RWPE2 (cell line): ENCODE measurements around the gene FAM78A.

Source experiments
- ATAC-seq: fragments of 200-7000 bp; cut with Tn5 transposase; 3 replicates; pipeline ENCODE4 v1.9.1; 2021; ENCODE audit warnings: low read depth
- DNase-seq: peaks from one replicate; pipeline ENCODE4 v3.0.0-alpha.2; 2020; ENCODE audit warnings: low spot score
- H3K27ac ChIP-seq: fragments of 450-650 bp; 2 replicates; pipeline ENCODE4 v1.5.1; 2017; ENCODE audit warnings: mild to moderate bottlenecking; ENCODE audit not compliant: poor library complexity, severe bottlenecking
- H3K27me3 ChIP-seq: fragments of 250-450 bp; sonication (Bioruptor Pico); 2 replicates; pipeline ENCODE4 v1.5.1; 2021; ENCODE audit warnings: mild to moderate bottlenecking, moderate library complexity; ENCODE audit not compliant: insufficient read depth, poor library complexity, severe bottlenecking
- H3K36me3 ChIP-seq: fragments of 250-450 bp; sonication (Bioruptor Pico); 2 replicates; pipeline ENCODE4 v1.5.1; 2020; ENCODE audit warnings: low read depth, mild to moderate bottlenecking, moderate library complexity
- H3K4me1 ChIP-seq: fragments of 250-450 bp; sonication (Bioruptor Pico); 2 replicates; pipeline ENCODE4 v1.5.1; 2021; ENCODE audit warnings: mild to moderate bottlenecking, moderate library complexity; ENCODE audit not compliant: insufficient read depth, poor library complexity, severe bottlenecking
- H3K4me3 ChIP-seq: fragments of 250-450 bp; sonication (Bioruptor Pico); 2 replicates; pipeline ENCODE4 v1.5.1; 2021; ENCODE audit warnings: mild to moderate bottlenecking, moderate library complexity; ENCODE audit not compliant: severe bottlenecking
- H3K9me3 ChIP-seq: fragments of 250-450 bp; sonication (Bioruptor Pico); 2 replicates; pipeline ENCODE4 v1.5.1; 2021; ENCODE audit warnings: mild to moderate bottlenecking, moderate library complexity; ENCODE audit not compliant: severe bottlenecking
- CTCF ChIP-seq: fragments of 450-650 bp; IDR thresholded peaks from one replicate; pipeline ENCODE4 v1.5.1; 2017; ENCODE audit warnings: mild to moderate bottlenecking, moderate library complexity; ENCODE audit not compliant: poor library complexity, severe bottlenecking

The FAM78A gene

DNA sequence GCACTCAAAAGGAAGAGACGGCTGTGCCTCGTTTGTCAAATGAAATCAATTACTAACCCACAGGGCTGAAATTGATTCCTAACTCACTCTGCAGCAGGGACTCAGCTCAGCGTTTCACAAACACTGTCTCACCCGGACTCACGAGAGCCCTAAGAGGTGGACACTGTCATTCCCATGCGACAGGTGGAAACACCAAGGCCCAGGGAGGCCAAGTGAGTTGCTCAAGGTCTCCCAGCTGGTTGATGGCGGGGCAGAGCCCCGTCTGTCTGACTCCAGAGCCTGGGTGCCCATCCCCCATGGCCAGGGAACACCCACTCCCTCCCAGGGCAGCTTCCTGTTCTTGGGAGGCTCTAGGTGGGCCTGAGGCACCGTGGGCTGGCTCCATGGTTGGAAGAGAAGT, 11.9 kb upstream of the FAM78A start:
- ATAC-seq (no peak), DNase-seq (no peak)
- no peaks in the 10 kb centered on the region for H3K9me3 ChIP-seq
- H3K27ac ChIP-seq: no peak overlapping the region
- H3K4me3 ChIP-seq: no peak overlapping the region
- no peaks in the 10 kb centered on the region for H3K4me1 ChIP-seq
- peaks cover 10% of the 10 kb centered on the region for H3K27me3 ChIP-seq
- no peak for TF ChIP-seq CTCF
- H3K36me3 ChIP-seq: no peaks in the 10 kb centered on the region

- no peak overlapping the region for H3K27ac ChIP-seq
- no peak for TF ChIP-seq CTCF
- H3K36me3 ChIP-seq: no peaks in the 10 kb centered on the region
- H3K4me1 ChIP-seq: no peaks in the 10 kb centered on the region
- no peaks in the 10 kb centered on the region for H3K9me3 ChIP-seq
- ATAC-seq (no peak), DNase-seq (no peak)
- peaks cover 19% of the 10 kb centered on the region for H3K27me3 ChIP-seq
- H3K4me3 ChIP-seq: no peak overlapping the region
Measured at GRCh38 chr9:131287359-131287758, 11.0 kb upstream of the FAM78A start.

GRCh38 chr9:131284856-131285255, 8.5 kb upstream of the FAM78A start:
- Histone ChIP-seq H3K27ac (no peak overlapping the region), H3K27me3 (peaks cover 36% of the 10 kb centered on the region), H3K9me3 (no peaks in the 10 kb centered on the region), H3K4me1 (no peaks in the 10 kb centered on the region), H3K4me3 (no peak overlapping the region), H3K36me3 (no peaks in the 10 kb centered on the region)
- no peak for DNase-seq
- TF ChIP-seq CTCF: no peak
- no peak for ATAC-seq

- no peak overlapping the region for H3K4me3 ChIP-seq
- DNase-seq: peak; percentile 63
Measured at GRCh38 chr9:131282688-131283422, 6.5 kb upstream of the FAM78A start.

More at GRCh38 chr9:131282688-131283422, 6.5 kb upstream of the FAM78A start:
- Histone ChIP-seq H3K4me1 (no peaks in the 10 kb centered on the region), H3K27ac (no peak overlapping the region), H3K36me3 (no peaks in the 10 kb centered on the region), H3K9me3 (no peaks in the 10 kb centered on the region), H3K27me3 (peaks cover 36% of the 10 kb centered on the region)
- TF ChIP-seq CTCF: no peak
- peak; percentile 45 for ATAC-seq
